Mucosa of descending colon (tissue), 3 donors: ENCODE results near the gene KDM2A. TPM values are rescaled to one million over a fixed set of nuclear protein-coding genes. Genes with fewer than 3 reads are reported as not detected.

Source experiments
- ATAC-seq: fragments of 200-7000 bp; cut with Tn5 transposase; one replicate; pipeline ENCODE4 v1.9.1; 2020; ENCODE audit warnings: mild to moderate bottlenecking, moderate library complexity
- DNase-seq, 3 donors: peaks; one replicate each; pipeline ENCODE4 v3.0.0-alpha.2; 2020
- H3K36me3 ChIP-seq: fragments of 200-600 bp; one replicate; pipeline ENCODE4 v1.8.0; 2021; ENCODE audit warnings: low read depth, mild to moderate bottlenecking
- H3K4me1 ChIP-seq: fragments of 200-600 bp; one replicate; pipeline ENCODE4 v1.8.0; 2021; ENCODE audit warnings: low read depth, mild to moderate bottlenecking
- H3K4me3 ChIP-seq: fragments of 200-600 bp; one replicate; pipeline ENCODE4 v1.8.0; 2021; ENCODE audit warnings: mild to moderate bottlenecking
- H3K9me3 ChIP-seq: fragments of 200-600 bp; one replicate; pipeline ENCODE4 v1.8.0; 2021; ENCODE audit warnings: mild to moderate bottlenecking
- CTCF ChIP-seq: fragments of 200-600 bp; IDR thresholded peaks from one replicate; pipeline ENCODE4 v1.8.0; 2022; ENCODE audit warnings: antibody characterized with exemption, mild to moderate bottlenecking
- intact Hi-C, 2 donors: fragments of 100-400 bp; cut with DNase I in 1 of 2; cut with micrococcal nuclease in 1 of 2; formaldehyde crosslinking; loops; one replicate each; pipeline versions ENCODE4 v1.11.0 to v1.11.1; 2022; cut with DNase I, micrococcal nuclease
- total RNA-seq, 3 donors: library from RNA; stranded (reverse); fragmentation: NEBNext Ultra II Directional in 2 of 3; extraction: Animal tissue kit (Norgen Biotek cat#: 25700) in 2 of 3; gene quantifications; one replicate each; pipeline versions ENCODE4 v1.2.1 to v1.2.4, GENCODE V29; 2021 to 2023
- donor health status: DM: no; HTN: no; CAD: no; lungs with moderate emphysema.
- donor health status: DM: no; HTN: no; CAD: no.
- donor health status: DM: no; HTN: yes; CAD: no.

KDM2A gene
- total RNA-seq, 3 donors from 2014 or later, result 67.2 to 84.6 (median 77.1) TPM

- DNase-seq, result peak in 2 of 3 donors; percentile 25 to 49
- intact Hi-C loops, result no loop called here
- Histone ChIP-seq H3K36me3 (peaks cover 23% of the 10 kb centered on the region), H3K4me1 (peaks cover 11% of the 10 kb centered on the region), H3K4me3 (no peak overlapping the region), H3K9me3 (no peaks in the 10 kb centered on the region)
- no peak for TF ChIP-seq CTCF
- ATAC-seq, result no peak
Observed at GRCh38 chr11:67283481-67283963, 164.5 kb downstream of the KDM2A start.

- no peak for TF ChIP-seq CTCF
- intact Hi-C loops, result no loop called here
- H3K36me3 ChIP-seq, result peaks cover 20% of the 10 kb centered on the region
- H3K9me3 ChIP-seq, result no peaks in the 10 kb centered on the region
- DNase-seq (peak in 2 of 3 donors; percentile 31 to 65), ATAC-seq (no peak)
- H3K4me1 ChIP-seq, result peaks cover 15% of the 10 kb centered on the region
- H3K4me3 ChIP-seq, result no peak overlapping the region
Observed at GRCh38 chr11:67284811-67285540, 165.9 kb downstream of the KDM2A start.

- peak in 2 of 3 donors; percentile 40 to 68 for DNase-seq
- peaks cover 22% of the 10 kb centered on the region for H3K4me1 ChIP-seq
- H3K9me3 ChIP-seq, result no peaks in the 10 kb centered on the region
- ATAC-seq, result no peak
- TF ChIP-seq CTCF, result no peak
- H3K36me3 ChIP-seq, result peaks cover 20% of the 10 kb centered on the region
- intact Hi-C loops, result no loop called here
- no peak overlapping the region for H3K4me3 ChIP-seq
Observed at GRCh38 chr11:67285541-67286498, 166.8 kb downstream of the KDM2A start.

- peak in 2 of 3 donors; percentile 58 to 68 for DNase-seq
- Histone ChIP-seq H3K4me3 (no peak overlapping the region), H3K4me1 (peaks cover 22% of the 10 kb centered on the region), H3K36me3 (peaks cover 15% of the 10 kb centered on the region), H3K9me3 (no peaks in the 10 kb centered on the region)
- TF ChIP-seq CTCF, result no peak
- ATAC-seq, result no peak
- intact Hi-C loops, result no loop called here
Observed at GRCh38 chr11:67286621-67287333, 167.7 kb downstream of the KDM2A start.
